GM12878 (cell line): ENCODE data around the gene FSD1L. TPM values are rescaled to one million over a fixed set of nuclear protein-coding genes. Genes with fewer than 3 reads are reported as not detected.

Experiments used
- ATAC-seq: fragments of 200-7000 bp; cut with Tn5 transposase; 3 replicates; pipeline ENCODE4 v1.9.1; 2020; ENCODE audit warnings: mild to moderate bottlenecking, moderate library complexity
- BruUV-seq: library from RNA; stranded (reverse); fragments of 400-500 nt; replicated peaks from 2 replicates; lab custom pipeline; 2021; lab: Mats Ljungman, UMichigan
- CTCF ChIA-PET: fragments of 300-600 bp; sonication (Branson Sonifier 250); formaldehyde crosslinking; extraction: SDS; loops from one replicate; lab custom pipeline; 2021; ENCODE audit warnings: inconsistent platforms; lab: Yijun Ruan, JAX
- POLR2A ChIA-PET: fragments of 350-600 bp; formaldehyde crosslinking; extraction: SDS; loops from one replicate; lab custom pipeline; 2021; ENCODE audit warnings: inconsistent platforms; lab: Charles Lee
- RAD21 ChIA-PET: fragments of 300-600 bp; sonication (Branson Sonifier 250); formaldehyde crosslinking; loops from one replicate; lab custom pipeline; 2023; ENCODE audit warnings: antibody characterized with exemption; ENCODE audit not compliant: unreplicated experiment; lab: Charles Lee
- SMC1A ChIA-PET: fragments of 300-600 bp; sonication (Branson Sonifier 250); formaldehyde crosslinking; loops from one replicate; lab custom pipeline; 2023; ENCODE audit not compliant: unreplicated experiment, uncharacterized antibody; lab: Charles Lee
- DNase-seq: peaks from one replicate; pipeline ENCODE4 v3.0.0-alpha.2; 2011; ENCODE audit warnings: low read depth, low spot score
- FAIRE-seq: peaks from 3 replicates; lab custom pipeline; 2011; peaks lifted over from hg19 to GRCh38; lab: Jason Lieb, UNC
- H2AFZ ChIP-seq: 2 replicates; pipeline ENCODE4 v1.6.0; 2011; ENCODE audit warnings: low read depth, low read length, control low read depth; ENCODE audit not compliant: control insufficient read depth
- H3K27ac ChIP-seq: 2 replicates; pipeline ENCODE4 v1.5.1; 2011; ENCODE audit warnings: control low read depth; ENCODE audit not compliant: control insufficient read depth, insufficient read depth
- H3K27me3 ChIP-seq, 2 experiments: replicated peaks in 1 of 2; 2 replicates each; pipeline versions ENCODE4 v1.6.0 to v1.6.1; 2011; ENCODE audit warnings: low read length in 1 of 2; ENCODE audit not compliant: control insufficient read depth in 2 of 2, insufficient read depth in 2 of 2
- H3K36me3 ChIP-seq, 2 experiments: 2 replicates each; pipeline ENCODE4 v1.5.1; 2011; ENCODE audit warnings: low read length in 1 of 2; ENCODE audit not compliant: control insufficient read depth in 2 of 2, insufficient read depth in 2 of 2
- H3K4me1 ChIP-seq: 2 replicates; pipeline ENCODE4 v1.6.1; 2011; ENCODE audit warnings: mild to moderate bottlenecking, low read length, moderate library complexity, mixed read lengths; ENCODE audit not compliant: control insufficient read depth, insufficient read depth
- H3K4me2 ChIP-seq: 2 replicates; pipeline ENCODE4 v1.6.0; 2011; ENCODE audit warnings: control low read depth; ENCODE audit not compliant: control insufficient read depth, insufficient read depth
- H3K4me3 ChIP-seq: fragments of 200-600 bp; sonication (generic); 2 replicates; pipeline ENCODE4 v1.5.1; 2016
- H3K79me2 ChIP-seq: 2 replicates; pipeline ENCODE4 v1.6.0; 2011; ENCODE audit warnings: low read length; ENCODE audit not compliant: control insufficient read depth, insufficient read depth
- H3K9ac ChIP-seq: 2 replicates; pipeline ENCODE4 v1.8.0; 2011; ENCODE audit warnings: low read length, control low read depth, mixed read lengths; ENCODE audit not compliant: control insufficient read depth, insufficient read depth
- H3K9me3 ChIP-seq: replicated peaks from 3 replicates; pipeline ENCODE4 v1.5.1; 2011; ENCODE audit warnings: mild to moderate bottlenecking, low read length; ENCODE audit not compliant: control insufficient read depth, insufficient read depth
- H4K20me1 ChIP-seq: 2 replicates; pipeline ENCODE4 v1.6.0; 2011; ENCODE audit not compliant: control insufficient read depth, insufficient read depth
- BRCA1 ChIP-seq: IDR thresholded peaks from 2 replicates; pipeline ENCODE4 v1.6.1; 2011; ENCODE audit warnings: low read depth, low read length, improper control_type of control experiment
- CHD1 ChIP-seq: IDR thresholded peaks from 2 replicates; pipeline ENCODE4 v1.6.1; 2012; ENCODE audit warnings: low read depth, low read length, improper control_type of control experiment
- IRF4 ChIP-seq: IDR thresholded peaks from 2 replicates; pipeline ENCODE4 v1.6.1; 2011; ENCODE audit warnings: low read depth, low read length
- JUND ChIP-seq: IDR thresholded peaks from 2 replicates; pipeline ENCODE4 v1.6.1; 2012; ENCODE audit warnings: low read depth, mild to moderate bottlenecking, low read length, improper control_type of control experiment, moderate library complexity
- SMAD5 ChIP-seq: IDR thresholded peaks from 2 replicates; pipeline ENCODE4 v1.6.1; 2016; ENCODE audit warnings: antibody characterized with exemption, low read depth
- ZSCAN29 ChIP-seq: fragments of 450-650 bp; IDR thresholded peaks from 2 replicates; pipeline ENCODE4 v1.6.1; 2017; ENCODE audit warnings: mild to moderate bottlenecking, moderate library complexity
- WGBS: methylation state at CpG from one replicate; pipeline ENCODE4 v1.1.6; 2016; ENCODE audit warnings: low lambda C conversion rate; ENCODE audit not compliant: insufficient replicate concordance, insufficient coverage; ENCODE audit errors: missing lambda C conversion rate; 5-methylcytosine and 5-hydroxymethylcytosine counted together
- in situ Hi-C: fragments of 300-500 bp; cut with MboI; formaldehyde crosslinking; loops from 9 replicates; pipeline ENCODE4 v1.14.3; 2018; ENCODE audit warnings: mixed read lengths
- intact Hi-C: fragments of 100-400 bp; cut with micrococcal nuclease; formaldehyde crosslinking; loops from one replicate; pipeline ENCODE4 v1.14.2; 2022; ENCODE audit not compliant: unreplicated experiment
- polyA plus RNA-seq, 11 experiments: library from polyadenylated mRNA; depleted of rRNA in 4 of 11; unstranded in 6 of 11; stranded (reverse) in 5 of 11; fragments of >200 nt; fragmentation: Nextera tagmentation in 4 of 11; fragmentation: Illumina TruSeq in 1 of 11; extraction: Ambion mirVana in 4 of 11; extraction: Trizol in 1 of 11; gene quantifications; 1 replicate in 1 of 11; 2 replicates in 10 of 11; pipeline versions ENCODE4 v1.2.1 to v1.2.3, GENCODE V29; 2011 to 2016; ENCODE audit warnings: inconsistent platforms in 2 of 11, missing spikeins in 2 of 11, low read depth in 1 of 11
- total RNA-seq, 4 experiments: library from RNA; depleted of rRNA in 3 of 4; stranded (reverse); fragments of >200 nt in 3 of 4; fragmentation: Illumina TruSeq in 1 of 4; extraction: Trizol in 1 of 4; gene quantifications; 2 replicates each; pipeline versions ENCODE4 v1.2.1 to v1.2.3, GENCODE V29; 2013 to 2021
- TF ChIP-seq, protein P1 (sequence below): fragments of 450-650 bp; IDR thresholded peaks from 2 replicates; pipeline ENCODE4 v1.6.1; 2018; ENCODE audit warnings: borderline replicate concordance, mild to moderate bottlenecking; ENCODE audit not compliant: partially characterized antibody
- TF ChIP-seq, protein P2 (sequence below): fragments of 450-650 bp; formaldehyde crosslinking; IDR thresholded peaks from 2 replicates; pipeline ENCODE4 v1.4.0; 2022; ENCODE audit warnings: mild to moderate bottlenecking, moderate library complexity
- TF ChIP-seq, protein P3 (sequence below): fragments of 450-650 bp; IDR thresholded peaks from 2 replicates; pipeline ENCODE4 v1.6.1; 2017; ENCODE audit warnings: mild to moderate bottlenecking, moderate library complexity

Gene FSD1L
- total and polyA plus RNA-seq, 10 of the 15 experiments (the other 5 are each of a cell fraction or from before 2014, with no cell fraction given): 11.9 to 52.4 (median 17.0) TPM

DNA sequence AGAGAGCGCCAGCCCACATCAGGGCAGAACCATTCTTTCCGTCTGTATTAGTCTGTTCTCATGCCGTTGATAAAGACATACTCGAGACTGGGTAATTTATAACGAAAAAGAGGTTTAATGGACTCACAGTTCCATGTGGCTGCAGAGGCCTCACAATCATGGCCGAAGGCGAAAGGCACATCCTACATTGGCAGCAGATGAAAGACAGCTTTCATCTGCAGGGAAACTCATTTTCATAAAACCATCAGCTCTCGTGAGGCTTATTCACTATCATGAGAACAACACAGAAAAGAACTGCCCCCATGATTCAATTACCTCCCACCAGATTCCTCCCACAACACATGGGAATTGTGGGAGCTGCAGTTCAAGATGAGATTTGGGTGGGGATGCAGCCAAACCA, 4.7 kb upstream of the FSD1L start:
- ChIA-PET RAD21 (interaction anchor here (0.8 kb wide), 1 partner anchor 27 kb away, joined by 3 read pairs; no protein-coding TSS in a partner anchor), POLR2A (no interaction called here), SMC1A (interaction anchor here (0.7 to 1.2 kb wide), 2 partner anchors 12 to 19 kb away, joined by 3 read pairs; no protein-coding TSS in a partner anchor), CTCF (interaction anchor here (1.4 kb wide), 1 partner anchor 663 kb away, joined by 4 read pairs; no protein-coding TSS in a partner anchor)
- WGBS: 72% methylated on average over 8 of the region's 8 CpGs
- DNase-seq (no peak), FAIRE-seq (no peak), ATAC-seq (no peak)
- H3K27ac ChIP-seq: no peak overlapping the region
- BruUV-seq: no TSS peak
- no peaks in the 10 kb centered on the region for H3K27me3 ChIP-seq
- H2AFZ ChIP-seq: no peak overlapping the region
- no peak overlapping the region for H3K9ac ChIP-seq
- H3K79me2 ChIP-seq: peaks cover 3% of the 10 kb centered on the region
- H3K4me2 ChIP-seq: no peak overlapping the region
- in situ Hi-C loops (no loop called here), intact Hi-C loops (loop anchor here (10.0 kb wide), 1 partner anchor 252 kb away; the partner anchor contains the start of gene TMEM38B)
- no peak overlapping the region for H3K4me3 ChIP-seq
- H3K4me1 ChIP-seq: no peaks in the 10 kb centered on the region
- TF ChIP-seq IRF4 (no peak), SMAD5 (no peak), ZSCAN29 (no peak), CHD1 (no peak), JUND (no peak), BRCA1 (no peak)
- TF ChIP-seq, protein P1, sequence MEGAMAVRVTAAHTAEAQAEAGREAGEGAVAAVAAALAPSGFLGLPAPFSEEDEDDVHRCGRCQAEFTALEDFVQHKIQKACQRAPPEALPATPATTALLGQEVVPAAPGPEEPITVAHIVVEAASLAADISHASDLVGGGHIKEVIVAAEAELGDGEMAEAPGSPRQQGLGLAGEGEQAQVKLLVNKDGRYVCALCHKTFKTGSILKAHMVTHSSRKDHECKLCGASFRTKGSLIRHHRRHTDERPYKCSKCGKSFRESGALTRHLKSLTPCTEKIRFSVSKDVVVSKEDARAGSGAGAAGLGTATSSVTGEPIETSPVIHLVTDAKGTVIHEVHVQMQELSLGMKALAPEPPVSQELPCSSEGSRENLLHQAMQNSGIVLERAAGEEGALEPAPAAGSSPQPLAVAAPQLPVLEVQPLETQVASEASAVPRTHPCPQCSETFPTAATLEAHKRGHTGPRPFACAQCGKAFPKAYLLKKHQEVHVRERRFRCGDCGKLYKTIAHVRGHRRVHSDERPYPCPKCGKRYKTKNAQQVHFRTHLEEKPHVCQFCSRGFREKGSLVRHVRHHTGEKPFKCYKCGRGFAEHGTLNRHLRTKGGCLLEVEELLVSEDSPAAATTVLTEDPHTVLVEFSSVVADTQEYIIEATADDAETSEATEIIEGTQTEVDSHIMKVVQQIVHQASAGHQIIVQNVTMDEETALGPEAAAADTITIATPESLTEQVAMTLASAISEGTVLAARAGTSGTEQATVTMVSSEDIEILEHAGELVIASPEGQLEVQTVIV: no peak
- TF ChIP-seq, protein P2, sequence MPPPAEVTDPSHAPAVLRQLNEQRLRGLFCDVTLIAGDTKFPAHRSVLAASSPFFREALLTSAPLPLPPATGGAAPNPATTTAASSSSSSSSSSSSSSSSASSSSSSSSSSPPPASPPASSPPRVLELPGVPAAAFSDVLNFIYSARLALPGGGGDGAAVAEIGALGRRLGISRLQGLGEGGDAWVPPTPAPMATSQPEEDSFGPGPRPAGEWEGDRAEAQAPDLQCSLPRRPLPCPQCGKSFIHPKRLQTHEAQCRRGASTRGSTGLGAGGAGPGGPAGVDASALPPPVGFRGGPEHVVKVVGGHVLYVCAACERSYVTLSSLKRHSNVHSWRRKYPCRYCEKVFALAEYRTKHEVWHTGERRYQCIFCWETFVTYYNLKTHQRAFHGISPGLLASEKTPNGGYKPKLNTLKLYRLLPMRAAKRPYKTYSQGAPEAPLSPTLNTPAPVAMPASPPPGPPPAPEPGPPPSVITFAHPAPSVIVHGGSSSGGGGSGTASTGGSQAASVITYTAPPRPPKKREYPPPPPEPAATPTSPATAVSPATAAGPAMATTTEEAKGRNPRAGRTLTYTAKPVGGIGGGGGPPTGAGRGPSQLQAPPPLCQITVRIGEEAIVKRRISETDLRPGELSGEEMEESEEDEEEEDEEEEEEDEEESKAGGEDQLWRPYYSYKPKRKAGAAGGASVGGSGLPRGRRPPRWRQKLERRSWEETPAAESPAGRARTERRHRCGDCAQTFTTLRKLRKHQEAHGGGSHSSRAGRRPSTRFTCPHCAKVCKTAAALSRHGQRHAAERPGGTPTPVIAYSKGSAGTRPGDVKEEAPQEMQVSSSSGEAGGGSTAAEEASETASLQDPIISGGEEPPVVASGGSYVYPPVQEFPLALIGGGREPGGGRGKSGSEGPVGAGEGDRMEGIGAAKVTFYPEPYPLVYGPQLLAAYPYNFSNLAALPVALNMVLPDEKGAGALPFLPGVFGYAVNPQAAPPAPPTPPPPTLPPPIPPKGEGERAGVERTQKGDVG (CRISPR knock-in tag): no peak
- TF ChIP-seq, protein P3, sequence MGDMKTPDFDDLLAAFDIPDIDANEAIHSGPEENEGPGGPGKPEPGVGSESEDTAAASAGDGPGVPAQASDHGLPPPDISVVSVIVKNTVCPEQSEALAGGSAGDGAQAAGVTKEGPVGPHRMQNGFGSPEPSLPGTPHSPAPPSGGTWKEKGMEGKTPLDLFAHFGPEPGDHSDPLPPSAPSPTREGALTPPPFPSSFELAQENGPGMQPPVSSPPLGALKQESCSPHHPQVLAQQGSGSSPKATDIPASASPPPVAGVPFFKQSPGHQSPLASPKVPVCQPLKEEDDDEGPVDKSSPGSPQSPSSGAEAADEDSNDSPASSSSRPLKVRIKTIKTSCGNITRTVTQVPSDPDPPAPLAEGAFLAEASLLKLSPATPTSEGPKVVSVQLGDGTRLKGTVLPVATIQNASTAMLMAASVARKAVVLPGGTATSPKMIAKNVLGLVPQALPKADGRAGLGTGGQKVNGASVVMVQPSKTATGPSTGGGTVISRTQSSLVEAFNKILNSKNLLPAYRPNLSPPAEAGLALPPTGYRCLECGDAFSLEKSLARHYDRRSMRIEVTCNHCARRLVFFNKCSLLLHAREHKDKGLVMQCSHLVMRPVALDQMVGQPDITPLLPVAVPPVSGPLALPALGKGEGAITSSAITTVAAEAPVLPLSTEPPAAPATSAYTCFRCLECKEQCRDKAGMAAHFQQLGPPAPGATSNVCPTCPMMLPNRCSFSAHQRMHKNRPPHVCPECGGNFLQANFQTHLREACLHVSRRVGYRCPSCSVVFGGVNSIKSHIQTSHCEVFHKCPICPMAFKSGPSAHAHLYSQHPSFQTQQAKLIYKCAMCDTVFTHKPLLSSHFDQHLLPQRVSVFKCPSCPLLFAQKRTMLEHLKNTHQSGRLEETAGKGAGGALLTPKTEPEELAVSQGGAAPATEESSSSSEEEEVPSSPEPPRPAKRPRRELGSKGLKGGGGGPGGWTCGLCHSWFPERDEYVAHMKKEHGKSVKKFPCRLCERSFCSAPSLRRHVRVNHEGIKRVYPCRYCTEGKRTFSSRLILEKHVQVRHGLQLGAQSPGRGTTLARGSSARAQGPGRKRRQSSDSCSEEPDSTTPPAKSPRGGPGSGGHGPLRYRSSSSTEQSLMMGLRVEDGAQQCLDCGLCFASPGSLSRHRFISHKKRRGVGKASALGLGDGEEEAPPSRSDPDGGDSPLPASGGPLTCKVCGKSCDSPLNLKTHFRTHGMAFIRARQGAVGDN: no peak
- no peaks in the 10 kb centered on the region for H3K9me3 ChIP-seq
- no peaks in the 10 kb centered on the region for H4K20me1 ChIP-seq
- no peaks in the 10 kb centered on the region for H3K36me3 ChIP-seq
